Mucosa of rectum (tissue), 2 donors: ENCODE measurements around the gene HSPB9.

Source experiments
- H3K27ac ChIP-seq, 2 donors: one replicate each; pipeline ENCODE4 v1.7.0; 2013; ENCODE audit warnings: inconsistent platforms in 2 of 2, low read depth in 2 of 2, low read length in 2 of 2
- H3K27me3 ChIP-seq, 2 donors: one replicate each; pipeline ENCODE4 v1.7.0; 2013; ENCODE audit warnings: low read length in 2 of 2; ENCODE audit not compliant: control insufficient read depth in 2 of 2, insufficient read depth in 2 of 2
- H3K36me3 ChIP-seq, 2 donors: one replicate each; pipeline ENCODE4 v1.7.0; 2013; ENCODE audit warnings: low read length in 2 of 2; ENCODE audit not compliant: control insufficient read depth in 2 of 2, insufficient read depth in 2 of 2
- H3K4me1 ChIP-seq, 2 donors: one replicate each; pipeline ENCODE4 v1.7.0; 2013; ENCODE audit warnings: low read length in 2 of 2, mild to moderate bottlenecking in 1 of 2; ENCODE audit not compliant: control insufficient read depth in 2 of 2, insufficient read depth in 2 of 2
- H3K4me3 ChIP-seq, 2 donors: one replicate each; pipeline ENCODE4 v1.7.0; 2013; ENCODE audit warnings: low read length in 2 of 2
- H3K9ac ChIP-seq, 2 donors: one replicate each; pipeline ENCODE4 v1.7.0; 2013; ENCODE audit warnings: low read length in 2 of 2, low read depth in 1 of 2, mild to moderate bottlenecking in 1 of 2
- H3K9me3 ChIP-seq, 2 donors: one replicate each; pipeline ENCODE4 v1.7.0; 2013; ENCODE audit warnings: low read length in 2 of 2; ENCODE audit not compliant: control insufficient read depth in 2 of 2
- donor health status: healthy.
- donor health status: Normal muscosa, but diverticular disease.

Gene HSPB9

DNA sequence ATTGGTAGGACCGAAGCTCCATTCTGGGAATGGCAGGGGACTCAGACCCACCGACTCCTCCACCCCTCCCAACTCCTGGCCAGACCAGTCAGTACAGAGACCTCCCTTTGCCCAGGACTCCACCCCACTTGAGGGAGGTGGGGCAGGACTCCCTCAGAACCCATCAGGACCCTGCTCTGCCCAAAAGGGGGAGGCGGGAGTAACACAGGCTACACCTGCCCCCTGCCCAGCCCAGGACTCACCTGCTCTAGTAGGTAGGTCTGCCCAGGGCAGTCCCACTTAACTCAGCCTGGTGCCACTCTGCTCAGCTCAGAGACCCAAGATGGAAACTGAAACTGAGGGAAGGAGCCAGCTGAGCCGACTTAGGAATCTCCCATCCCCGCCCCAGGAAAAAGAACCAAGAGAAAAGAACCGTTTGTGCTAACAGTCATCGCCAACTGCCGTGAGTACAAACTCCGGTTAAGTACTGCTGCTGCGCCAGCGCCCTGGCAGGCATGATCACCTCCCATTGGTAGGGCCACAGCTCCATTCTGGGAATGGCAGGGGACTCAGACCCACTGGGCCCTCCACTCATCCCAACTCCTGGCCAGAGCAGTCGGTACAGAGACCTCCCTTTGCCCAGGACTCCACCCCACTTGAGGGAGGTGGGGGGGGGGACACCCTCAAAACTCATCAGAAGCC lies 10.6 kb upstream of the HSPB9 start:
- Histone ChIP-seq H3K27ac (peak overlapping the region; percentile 94 to 95), H3K36me3 (peaks cover 7 to 9% of the 10 kb centered on the region in 2 donors), H3K9me3 (no peaks in the 10 kb centered on the region), H3K9ac (peak overlapping the region; percentile 82 to 85), H3K4me1 (peaks cover 21% of the 10 kb centered on the region in 2 donors), H3K27me3 (no peaks in the 10 kb centered on the region), H3K4me3 (peak overlapping the region; percentile 80 to 87)

DNA sequence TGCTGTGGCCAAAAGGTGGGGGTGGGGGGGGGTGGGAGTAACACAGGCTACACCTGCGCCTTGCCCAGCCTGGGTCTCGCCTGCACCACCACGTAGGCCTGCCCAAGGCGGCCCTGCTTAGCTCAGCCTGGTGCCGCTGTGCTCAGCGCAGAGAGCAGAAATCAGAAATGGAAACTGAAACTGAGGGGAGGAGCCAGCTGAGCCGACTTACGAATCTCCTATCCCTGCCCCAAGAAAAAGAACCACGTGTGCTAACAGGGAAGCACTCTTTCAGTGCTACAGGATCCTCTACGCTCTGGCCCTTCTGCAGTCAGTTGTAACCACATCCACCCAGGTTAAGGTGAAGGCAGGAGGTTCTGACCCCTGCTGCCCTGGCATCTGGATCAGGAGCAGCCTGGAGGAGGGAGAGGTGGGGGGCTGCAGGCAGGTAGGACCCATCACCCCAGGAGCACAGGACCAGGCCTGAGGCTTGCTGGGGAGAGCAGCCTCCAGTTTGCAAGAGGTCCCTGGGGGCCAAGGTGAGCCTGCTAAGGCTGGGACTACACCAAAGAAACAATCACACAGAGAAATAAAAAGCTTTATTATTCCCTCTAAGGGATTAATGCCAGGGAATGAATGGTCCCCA lies 9.9 kb upstream of the HSPB9 start, which contains the start of gene DHX58:
Gene DHX58, minus strand, starts transcription at position 163 of the 625 bp plus-strand sequence. CDS start 822 bp downstream, outside the sequence.
- Histone ChIP-seq H3K27ac (peak within 1 kb of the TSS; percentile 94 to 95), H3K4me3 (peak within 1 kb of the TSS; percentile 80 to 87), H3K9me3 (no peaks in the 10 kb centered on the region), H3K9ac (peak within 1 kb of the TSS; percentile 82 to 85), H3K4me1 (peaks cover 21% of the 10 kb centered on the region in 2 donors), H3K36me3 (peaks cover 8 to 9% of the 10 kb centered on the region in 2 donors), H3K27me3 (no peaks in the 10 kb centered on the region)

DNA sequence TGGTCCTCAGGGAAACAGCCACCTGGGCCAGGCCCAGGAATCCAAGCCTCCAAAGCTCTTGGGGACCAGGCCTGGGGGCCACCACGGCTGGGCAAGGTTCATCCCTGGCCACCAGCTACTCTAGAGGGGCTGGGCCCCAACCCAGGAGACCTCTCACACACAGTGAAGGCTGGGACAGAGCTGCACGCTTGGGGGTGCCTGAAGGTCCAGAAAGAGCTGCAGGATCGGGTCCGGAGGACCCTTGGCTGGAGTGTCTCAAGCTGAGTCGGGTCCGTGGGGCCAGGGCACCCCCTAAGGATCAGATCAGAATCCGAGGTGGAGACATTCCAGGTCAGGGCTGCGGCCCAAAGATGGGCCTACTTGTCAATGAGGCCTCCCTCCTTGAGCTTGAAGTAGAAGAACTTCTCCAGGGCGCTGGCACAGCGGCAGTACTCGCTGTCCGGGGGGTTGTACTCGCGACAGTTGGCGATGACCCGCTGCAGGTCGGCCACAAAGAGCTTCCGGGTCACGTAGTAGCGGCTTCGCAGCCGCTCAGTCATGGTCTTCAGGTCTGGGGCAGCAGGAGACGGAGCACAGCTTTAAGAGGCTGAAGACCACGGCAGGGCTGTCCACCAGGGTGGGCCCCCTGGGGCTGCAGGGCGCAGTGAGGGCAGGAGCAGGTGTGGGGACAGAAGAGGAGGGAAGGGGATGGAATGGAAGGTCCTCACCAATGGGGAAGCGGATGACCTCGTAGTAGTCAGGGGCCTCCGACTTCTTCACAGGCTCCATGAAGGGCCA lies 9.1 kb upstream of the HSPB9 start:
- no peaks in the 10 kb centered on the region for H3K9me3 ChIP-seq
- peaks cover 9 to 14% of the 10 kb centered on the region in 2 donors for H3K36me3 ChIP-seq
- H3K27ac ChIP-seq: peak overlapping the region; percentile 94 to 95
- peak overlapping the region; percentile 81 to 82 for H3K9ac ChIP-seq
- H3K27me3 ChIP-seq: no peaks in the 10 kb centered on the region
- H3K4me3 ChIP-seq: peak overlapping the region in 1 of 2 donors; percentile 87
- H3K4me1 ChIP-seq: peaks cover 21% of the 10 kb centered on the region in 2 donors

DNA sequence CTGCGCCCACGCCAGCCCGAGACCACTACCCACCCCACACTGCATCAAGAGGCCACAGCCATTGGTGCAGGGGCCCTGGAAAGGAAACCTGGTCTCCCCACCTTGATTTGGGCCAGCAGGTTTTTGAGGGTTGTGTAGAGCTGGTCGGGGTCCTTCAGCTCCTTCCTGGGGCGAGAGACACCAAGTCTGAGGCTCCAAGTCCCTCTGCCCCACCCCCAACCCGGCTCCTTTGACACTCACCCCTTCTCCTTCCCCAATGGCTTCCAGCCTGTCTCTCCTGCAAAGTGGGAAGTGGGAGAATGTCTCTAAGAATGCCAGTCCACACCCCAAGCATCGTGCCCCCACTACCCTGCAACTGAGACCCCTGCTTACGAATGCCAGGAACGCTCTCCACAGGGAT lies 8.5 kb upstream of the HSPB9 start:
- H3K27me3 ChIP-seq: no peaks in the 10 kb centered on the region
- peaks cover 6 to 11% of the 10 kb centered on the region in 2 donors for H3K36me3 ChIP-seq
- H3K4me3 ChIP-seq: no peak overlapping the region
- H3K4me1 ChIP-seq: peaks cover 21% of the 10 kb centered on the region in 2 donors
- H3K27ac ChIP-seq: no peak overlapping the region
- H3K9ac ChIP-seq: no peak overlapping the region
- no peaks in the 10 kb centered on the region for H3K9me3 ChIP-seq

DNA sequence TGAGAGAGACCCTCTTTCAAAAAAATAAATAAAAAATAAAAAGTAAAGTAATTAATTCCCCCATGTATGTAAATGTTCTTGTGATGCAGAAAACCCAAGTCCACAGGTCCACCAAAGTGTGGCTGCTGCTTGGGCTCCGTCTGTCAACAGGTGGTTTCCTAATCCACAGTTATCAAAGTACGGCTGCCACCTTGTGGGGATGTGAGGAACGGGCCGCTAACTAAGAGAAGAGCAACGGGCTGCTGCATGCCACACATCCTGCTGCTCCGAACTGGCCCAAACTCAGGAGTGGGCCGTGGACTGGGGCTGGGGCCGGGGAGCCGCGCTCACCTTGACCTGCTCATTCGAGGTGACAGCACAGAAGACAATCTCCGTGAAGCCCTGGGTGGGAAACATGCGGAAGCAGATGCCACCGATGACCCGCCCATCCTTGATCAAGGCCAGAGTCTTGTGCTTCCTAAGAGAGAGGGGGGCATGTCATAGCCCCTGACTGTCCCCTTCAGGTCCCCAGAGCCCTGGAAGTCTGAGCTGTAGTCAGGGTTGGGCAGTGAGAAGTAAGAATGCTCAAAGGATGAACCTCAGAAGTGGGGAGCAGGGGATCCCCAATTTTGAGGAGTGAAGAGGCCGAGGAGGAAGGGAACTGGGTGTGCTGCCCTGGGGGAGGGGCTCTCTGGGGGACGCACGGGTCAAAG lies 5.8 kb upstream of the HSPB9 start:
- no peak overlapping the region for H3K27ac ChIP-seq
- no peaks in the 10 kb centered on the region for H3K9me3 ChIP-seq
- no peak overlapping the region for H3K9ac ChIP-seq
- peaks cover 21 to 22% of the 10 kb centered on the region in 2 donors for H3K4me1 ChIP-seq
- no peak overlapping the region for H3K4me3 ChIP-seq
- H3K36me3 ChIP-seq: peaks cover 5 to 11% of the 10 kb centered on the region in 2 donors
- no peaks in the 10 kb centered on the region for H3K27me3 ChIP-seq

DNA sequence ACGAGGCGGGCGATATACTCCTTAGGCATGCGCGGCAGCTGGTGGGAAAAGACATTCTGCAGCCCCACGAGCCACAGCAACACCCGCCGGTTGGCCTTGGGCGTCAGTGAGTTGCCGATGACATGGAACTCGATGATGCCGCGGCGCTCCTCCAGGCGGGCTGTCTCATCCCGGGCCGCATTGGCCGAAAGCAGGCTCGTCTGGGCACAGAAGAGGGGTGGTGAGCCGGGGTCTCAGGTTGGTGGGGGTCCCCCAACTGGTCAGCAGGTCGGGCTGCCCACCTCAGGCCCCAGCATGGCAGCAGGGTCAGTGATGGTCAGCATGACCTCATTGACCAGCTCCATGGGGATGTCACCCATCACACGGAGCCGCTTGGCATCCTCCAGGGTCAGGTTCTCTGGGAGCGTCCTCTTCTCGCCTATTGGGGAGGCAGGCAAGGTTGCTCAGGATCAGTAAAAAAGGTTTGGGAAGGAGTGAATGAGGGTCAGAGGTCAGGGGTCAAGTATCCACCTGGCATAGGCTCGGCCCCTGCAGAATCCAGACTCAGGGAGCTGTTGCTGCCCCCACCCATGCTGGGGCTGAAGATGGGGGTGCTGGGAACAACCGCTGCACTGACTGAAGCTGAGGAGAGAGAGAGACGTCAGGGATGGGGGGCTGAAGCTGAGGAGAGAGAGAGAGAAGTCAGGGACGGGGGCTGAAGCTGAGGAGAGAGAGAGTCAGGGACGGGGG lies 5.0 kb upstream of the HSPB9 start:
- peaks cover 22 to 24% of the 10 kb centered on the region in 2 donors for H3K4me1 ChIP-seq
- no peak overlapping the region for H3K9ac ChIP-seq
- no peaks in the 10 kb centered on the region for H3K27me3 ChIP-seq
- H3K4me3 ChIP-seq: no peak overlapping the region
- peaks cover 5 to 11% of the 10 kb centered on the region in 2 donors for H3K36me3 ChIP-seq
- no peaks in the 10 kb centered on the region for H3K9me3 ChIP-seq
- no peak overlapping the region for H3K27ac ChIP-seq

DNA sequence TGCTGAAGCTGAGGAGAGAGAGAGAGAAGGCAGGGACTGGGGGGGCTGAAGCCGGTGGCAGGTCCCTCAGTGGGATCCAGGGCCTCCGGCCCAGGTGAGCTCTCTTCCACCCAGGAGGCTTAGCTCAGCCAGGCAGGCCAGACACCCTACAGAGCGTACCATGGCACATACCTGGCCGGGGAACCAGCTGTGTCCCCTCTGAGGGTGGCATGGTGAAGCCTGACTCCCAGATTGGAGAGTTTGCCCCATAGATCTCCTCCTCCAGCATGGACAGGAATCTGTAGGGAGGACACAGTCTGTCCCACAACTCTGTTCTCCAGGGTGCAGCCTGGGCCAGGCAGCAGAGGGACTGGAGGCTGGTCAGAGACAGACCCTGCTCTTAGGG lies 4.5 kb upstream of the HSPB9 start:
- Histone ChIP-seq H3K27me3 (no peaks in the 10 kb centered on the region), H3K4me3 (no peak overlapping the region), H3K9me3 (no peaks in the 10 kb centered on the region), H3K4me1 (peaks cover 20 to 23% of the 10 kb centered on the region in 2 donors), H3K36me3 (peaks cover 5 to 11% of the 10 kb centered on the region in 2 donors), H3K9ac (no peak overlapping the region), H3K27ac (no peak overlapping the region)

DNA sequence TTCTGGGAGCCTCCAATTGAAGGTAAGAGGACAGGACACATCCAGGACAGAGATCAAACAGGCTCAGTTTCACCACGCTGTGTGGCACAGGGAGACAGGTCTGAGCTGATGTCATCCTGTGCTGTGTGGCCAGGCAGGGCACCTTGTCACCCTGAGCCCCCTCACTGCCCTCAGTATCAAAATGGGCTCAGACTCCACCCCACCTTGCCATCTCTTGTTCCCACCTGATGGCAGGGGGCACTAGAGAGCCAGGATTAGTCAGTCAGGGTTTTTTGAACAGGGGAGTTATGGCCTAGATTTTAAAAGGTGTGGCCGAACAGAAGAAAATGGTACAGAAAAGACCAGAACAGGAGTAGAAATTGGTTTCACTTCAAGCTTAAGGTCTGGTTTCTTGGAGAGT lies 4.1 kb upstream of the HSPB9 start:
- Histone ChIP-seq H3K27me3 (no peaks in the 10 kb centered on the region), H3K36me3 (peaks cover 5 to 11% of the 10 kb centered on the region in 2 donors), H3K4me1 (peaks cover 18 to 23% of the 10 kb centered on the region in 2 donors), H3K4me3 (no peak overlapping the region), H3K9me3 (no peaks in the 10 kb centered on the region), H3K9ac (no peak overlapping the region), H3K27ac (no peak overlapping the region)

DNA sequence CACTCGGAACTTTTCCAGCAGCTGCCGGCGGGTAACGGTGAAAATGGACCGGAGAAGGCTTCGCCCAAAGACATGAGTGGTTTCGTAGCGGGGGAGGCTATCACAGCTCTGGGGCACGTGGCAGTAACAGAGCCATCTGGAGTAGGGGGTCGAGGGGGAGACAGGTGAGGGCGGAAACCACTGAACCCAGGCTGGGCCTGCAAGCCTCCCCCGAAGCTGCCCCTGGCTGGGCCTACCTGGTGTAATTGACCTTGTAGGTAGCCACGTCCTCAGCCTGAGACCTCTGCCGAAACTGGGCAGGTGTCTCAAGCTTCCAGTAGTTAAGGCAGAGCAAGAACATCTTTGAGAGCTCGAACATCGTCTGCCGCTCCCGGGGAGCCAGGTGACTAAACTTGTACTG lies 3.3 kb upstream of the HSPB9 start:
- Histone ChIP-seq H3K36me3 (peaks cover 5 to 11% of the 10 kb centered on the region in 2 donors), H3K9ac (no peak overlapping the region), H3K4me1 (peaks cover 18 to 23% of the 10 kb centered on the region in 2 donors), H3K27me3 (no peaks in the 10 kb centered on the region), H3K4me3 (no peak overlapping the region), H3K27ac (no peak overlapping the region), H3K9me3 (no peaks in the 10 kb centered on the region)
